GM10248 (cell line): ENCODE data around the gene AMT.

Experiments used
- CTCF ChIA-PET: fragments of 300-600 bp; sonication (Branson Sonifier 250); formaldehyde crosslinking; extraction: SDS; loops from one replicate; lab custom pipeline; 2021; ENCODE audit warnings: antibody characterized with exemption; lab: Yijun Ruan, JAX
- POLR2A ChIA-PET: fragments of 350-650 bp; sonication (Branson Sonifier 250); formaldehyde crosslinking; extraction: SDS; loops from one replicate; lab custom pipeline; 2020; ENCODE audit warnings: antibody characterized with exemption; lab: Yijun Ruan, JAX
- DNase-seq: peaks from one replicate; pipeline ENCODE4 v3.0.0; 2012; ENCODE audit errors: extremely low spot score
- TF ChIP-seq, protein P1 (sequence below): IDR thresholded peaks from 2 replicates; pipeline ENCODE4 v1.5.1; 2012; ENCODE audit warnings: mild to moderate bottlenecking, low read depth; ENCODE audit errors: extremely low read depth, missing control alignments, control extremely low read depth

The AMT gene

GRCh38 chr3:49427586-49427985 lies 5.3 kb upstream of the AMT start:
- POLR2A ChIA-PET = interaction anchor here (3.8 kb wide), 1 partner anchor 16 kb away, joined by 22 read pairs; the partner anchor contains the start of genes RHOA and TCTA
- TF ChIP-seq, protein P1, sequence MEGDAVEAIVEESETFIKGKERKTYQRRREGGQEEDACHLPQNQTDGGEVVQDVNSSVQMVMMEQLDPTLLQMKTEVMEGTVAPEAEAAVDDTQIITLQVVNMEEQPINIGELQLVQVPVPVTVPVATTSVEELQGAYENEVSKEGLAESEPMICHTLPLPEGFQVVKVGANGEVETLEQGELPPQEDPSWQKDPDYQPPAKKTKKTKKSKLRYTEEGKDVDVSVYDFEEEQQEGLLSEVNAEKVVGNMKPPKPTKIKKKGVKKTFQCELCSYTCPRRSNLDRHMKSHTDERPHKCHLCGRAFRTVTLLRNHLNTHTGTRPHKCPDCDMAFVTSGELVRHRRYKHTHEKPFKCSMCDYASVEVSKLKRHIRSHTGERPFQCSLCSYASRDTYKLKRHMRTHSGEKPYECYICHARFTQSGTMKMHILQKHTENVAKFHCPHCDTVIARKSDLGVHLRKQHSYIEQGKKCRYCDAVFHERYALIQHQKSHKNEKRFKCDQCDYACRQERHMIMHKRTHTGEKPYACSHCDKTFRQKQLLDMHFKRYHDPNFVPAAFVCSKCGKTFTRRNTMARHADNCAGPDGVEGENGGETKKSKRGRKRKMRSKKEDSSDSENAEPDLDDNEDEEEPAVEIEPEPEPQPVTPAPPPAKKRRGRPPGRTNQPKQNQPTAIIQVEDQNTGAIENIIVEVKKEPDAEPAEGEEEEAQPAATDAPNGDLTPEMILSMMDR = no peak
- CTCF ChIA-PET = no interaction called here
- DNase-seq = peak; percentile 4

DNA sequence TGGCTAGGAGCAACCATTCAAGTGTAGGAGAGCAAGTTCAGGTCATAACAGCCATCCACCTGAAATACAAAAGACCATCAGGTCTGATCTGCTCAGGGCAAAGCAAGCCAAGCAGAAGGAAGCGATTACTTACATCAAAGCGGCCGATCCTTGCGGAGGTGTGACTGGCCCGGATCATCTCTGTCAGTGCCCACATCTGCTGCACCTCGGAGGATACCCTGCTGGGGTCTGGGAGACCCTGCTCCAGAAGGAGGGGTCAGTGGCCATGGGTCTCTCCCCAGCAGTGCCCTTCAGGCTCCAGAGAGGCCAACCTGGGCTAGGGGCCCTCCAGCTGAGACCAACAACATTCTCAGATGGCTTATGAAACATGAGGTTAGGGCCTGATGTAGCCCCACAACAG lies 2.5 kb upstream of the AMT start:
- no peak for DNase-seq
- POLR2A ChIA-PET = interaction anchor here (3.8 kb wide), 1 partner anchor 13 kb away, joined by 22 read pairs; the partner anchor contains the start of genes RHOA and TCTA
- CTCF ChIA-PET = interaction anchor here (1.7 kb wide), 1 partner anchor 9 kb away, joined by 6 read pairs; no protein-coding TSS in a partner anchor
- TF ChIP-seq, protein P1 = no peak

DNA sequence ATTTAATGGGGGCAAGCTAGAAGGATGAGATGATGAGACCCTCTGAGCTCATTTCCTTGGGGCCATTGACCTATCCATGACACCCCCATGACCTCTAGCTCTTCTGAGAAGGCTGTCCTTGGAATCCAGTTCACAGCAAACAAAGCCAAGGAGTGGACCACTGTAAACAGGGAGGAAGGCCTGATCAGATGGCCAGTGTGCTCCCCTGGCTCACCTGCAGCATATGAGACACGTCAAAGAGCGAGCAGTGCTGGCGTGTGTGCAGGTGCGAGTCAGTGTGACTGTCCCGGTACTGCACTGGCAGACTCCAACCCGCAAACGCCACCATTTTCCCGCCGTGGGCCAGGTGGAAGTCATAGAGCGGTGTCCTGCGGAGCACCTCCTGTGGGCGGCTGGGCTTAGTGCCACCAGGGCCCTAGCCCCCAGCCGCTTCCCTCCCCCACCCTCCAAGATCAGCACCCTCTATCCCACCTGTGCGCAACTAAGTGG lies 339 bp downstream of the AMT start:
- POLR2A ChIA-PET = interaction anchor here (2.5 kb wide), 1 partner anchor 10 kb away, joined by 12 read pairs; the partner anchor contains the start of genes RHOA and TCTA
- TF ChIP-seq, protein P1 = no peak
- DNase-seq = no peak
- CTCF ChIA-PET = interaction anchor here (0.9 to 2.0 kb wide), 6 partner anchors 9 to 316 kb away, joined by 3 to 11 read pairs (median 4); partner anchors contain the start of genes RHOA, TCTA and USP4

DNA sequence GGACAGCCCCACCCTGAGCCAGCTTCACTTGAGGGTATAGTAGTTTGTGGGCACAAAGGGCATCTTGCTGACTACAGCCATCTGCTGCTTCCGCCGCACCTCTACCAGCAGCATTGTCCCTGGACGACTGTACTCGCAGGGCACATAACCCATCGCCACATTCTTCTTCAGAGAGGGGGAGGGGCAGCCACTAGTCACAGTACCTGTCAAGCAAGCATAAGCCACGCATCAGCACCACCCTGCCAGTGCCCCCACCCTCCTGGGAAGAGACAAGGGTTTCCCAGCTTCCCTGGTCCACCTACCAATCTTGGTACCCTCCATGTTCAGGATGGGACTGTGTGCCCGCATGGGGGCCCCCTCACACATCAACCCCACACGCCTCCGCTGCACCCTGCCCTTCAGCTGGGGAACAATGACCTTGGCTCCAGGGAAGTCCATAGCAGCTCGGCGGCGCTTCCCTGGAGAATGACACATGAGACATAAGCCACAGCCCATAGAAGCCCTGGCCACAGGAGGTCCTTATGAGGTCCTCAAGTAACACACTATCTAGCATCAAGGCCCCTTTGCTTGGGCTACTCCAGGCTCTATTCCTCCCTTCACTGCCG lies 4.7 kb downstream of the AMT start:
- ChIA-PET POLR2A (no interaction called here), CTCF (no interaction called here)
- no peak for DNase-seq
- TF ChIP-seq, protein P1 = no peak

- CTCF ChIA-PET = interaction anchor here (2.1 kb wide), 1 partner anchor 32 kb away, joined by 17 read pairs; no protein-coding TSS in a partner anchor
- POLR2A ChIA-PET = interaction anchor here (0.9 kb wide), 1 partner anchor 13 kb away, joined by 3 read pairs; no protein-coding TSS in a partner anchor
- no peak for DNase-seq
- TF ChIP-seq, protein P1 = no peak
Measured at GRCh38 chr3:49416867-49417266, 5.4 kb downstream of the AMT start.

DNA sequence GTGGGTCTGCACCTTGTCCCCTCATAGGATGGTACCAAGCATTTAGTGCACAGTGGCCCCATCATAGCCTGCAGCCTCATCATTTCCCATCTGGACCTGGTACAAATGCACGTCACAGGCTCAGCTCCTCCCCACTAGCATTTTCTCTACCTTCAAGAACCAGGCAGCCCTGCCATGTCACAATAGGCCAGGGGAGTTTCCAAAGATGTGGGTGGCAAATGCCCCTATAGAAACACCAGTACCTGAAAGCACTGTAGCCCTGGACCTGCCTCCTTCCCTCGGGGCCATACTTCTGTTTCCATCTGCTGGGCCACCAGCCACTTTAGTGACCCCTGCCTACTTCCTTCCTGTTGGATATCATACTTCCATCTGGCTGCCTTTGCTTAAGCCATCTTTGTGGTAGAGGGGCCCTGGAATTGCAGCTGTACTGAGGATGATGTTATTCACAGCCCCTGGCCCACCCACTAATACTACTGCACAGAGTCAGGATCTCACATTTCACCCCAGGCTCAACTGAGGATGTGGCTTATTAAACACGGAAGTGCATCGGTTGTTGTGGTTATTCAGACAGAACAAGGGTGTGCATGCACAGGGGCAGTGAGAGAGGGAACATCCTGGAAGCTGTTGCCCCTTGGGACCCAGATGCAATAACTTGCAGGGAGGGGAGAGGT lies 6.2 kb downstream of the AMT start:
- CTCF ChIA-PET = interaction anchor here (0.9 to 2.1 kb wide), 6 partner anchors 10 to 245 kb away, joined by 3 to 17 read pairs (median 4); partner anchors contain the start of genes DAG1, KLHDC8B and NICN1
- POLR2A ChIA-PET = interaction anchor here (0.8 to 0.9 kb wide), 2 partner anchors 12 to 704 kb away, joined by 3 read pairs; no protein-coding TSS in a partner anchor
- DNase-seq = peak; percentile 53
- TF ChIP-seq, protein P1 = no peak
